Body of pancreas (tissue), 4 donors: ENCODE results near the gene PTPN12. TPM values are rescaled to one million over a fixed set of nuclear protein-coding genes. Genes with fewer than 3 reads are reported as not detected.

Experiments used
- ATAC-seq: fragments of 150-250 bp; one replicate; pipeline ENCODE4 v1.9.1; 2016
- DNase-seq, 4 donors: peaks; one replicate each; pipeline ENCODE4 v3.0.0-alpha.2; 2019
- H3K27ac ChIP-seq, 4 donors: fragments of 200-600 bp; sonication (generic); 1 replicate in 3 of 4; 2 replicates in 1 of 4; pipeline versions ENCODE4 v1.5.1 to v1.6.1; 2016 to 2019; ENCODE audit warnings: mild to moderate bottlenecking in 1 of 4, mixed read lengths in 1 of 4, moderate library complexity in 1 of 4
- H3K27me3 ChIP-seq, 2 donors: fragments of 200-600 bp; sonication (generic); one replicate each; pipeline ENCODE4 v1.6.0; 2016; ENCODE audit warnings: mild to moderate bottlenecking in 1 of 2
- H3K36me3 ChIP-seq, 2 donors: fragments of 200-600 bp; sonication (generic); replicated peaks in 1 of 2; 2 replicates each; pipeline ENCODE4 v1.5.1; 2016; ENCODE audit warnings: low read depth in 2 of 2; ENCODE audit not compliant: insufficient read depth in 1 of 2
- H3K4me1 ChIP-seq: fragments of 200-600 bp; sonication (generic); one replicate; pipeline ENCODE4 v1.6.0; 2016
- H3K4me3 ChIP-seq, 2 donors: fragments of 200-600 bp; sonication (generic); 1 replicate in 1 of 2; 2 replicates in 1 of 2; pipeline ENCODE4 v1.5.1; 2016 to 2019
- H3K9me3 ChIP-seq, 3 donors: fragments of 200-600 bp; sonication (generic); 1 replicate in 2 of 3; 2 replicates in 1 of 3; pipeline ENCODE4 v1.5.1; 2016
- CTCF ChIP-seq, 7 experiments: fragments of 450-650 bp in 4 of 7; fragments of 200-600 bp in 3 of 7; sonication (generic) in 3 of 7; IDR thresholded peaks; one replicate each; pipeline ENCODE4 v1.5.1; 2016 to 2019; ENCODE audit warnings: antibody characterized with exemption in 7 of 7
- POLR2A ChIP-seq, 3 donors: fragments of 450-650 bp; IDR thresholded peaks; one replicate each; pipeline ENCODE4 v1.6.1; 2016; ENCODE audit warnings: antibody characterized with exemption in 3 of 3, mild to moderate bottlenecking in 2 of 3
- WGBS, 2 donors: methylation state at CpG; one replicate each; pipeline ENCODE4 v1.1.5; 2017; 5-methylcytosine and 5-hydroxymethylcytosine counted together
- intact Hi-C: fragments of 100-400 bp; cut with DNase I; formaldehyde crosslinking; loops from one replicate; pipeline ENCODE4 v1.15.1; 2023
- total RNA-seq, 2 donors: library from RNA; depleted of rRNA; stranded (reverse); fragments of >200 nt; gene quantifications; one replicate each; pipeline ENCODE4 v1.1.0, GENCODE V29; 2016

PTPN12 gene
- total RNA-seq, 2 donors from 2014 or later: 39.7 to 57.4 TPM

DNA sequence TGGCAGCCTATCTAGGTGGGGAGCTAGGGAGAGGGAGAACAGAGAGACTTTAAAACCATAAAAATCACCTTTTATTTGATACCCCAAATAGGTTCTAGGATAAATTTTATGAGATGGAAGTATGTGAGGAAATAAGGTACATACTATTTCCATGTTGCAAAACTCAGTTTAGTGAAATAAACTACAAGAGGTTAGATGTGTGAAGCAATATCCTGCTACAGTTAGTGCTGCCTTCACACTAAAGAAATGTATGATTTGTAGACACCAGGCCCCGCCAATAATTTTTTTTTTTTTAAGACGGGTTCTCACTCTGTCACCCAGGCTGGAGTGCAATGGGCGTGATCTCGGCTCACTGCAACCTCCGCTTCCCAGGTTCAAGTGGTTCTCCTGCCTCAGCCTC, 124.7 kb downstream of the PTPN12 start:
- no peak for ATAC-seq
- 92 to 95% methylated on average over 5 of the region's 5 CpGs for WGBS, 2 donors
- no peak overlapping the region for H3K4me3 ChIP-seq
- peaks cover 6% of the 10 kb centered on the region for H3K4me1 ChIP-seq
- TF ChIP-seq CTCF (IDR thresholded peaks at IDR 0.05) (no peak), POLR2A (IDR thresholded peaks at IDR 0.05) (no peak)
- no peaks in the 10 kb centered on the region for H3K9me3 ChIP-seq
- intact Hi-C loops: no loop called here
- no peaks in the 10 kb centered on the region for H3K27me3 ChIP-seq
- no peaks in the 10 kb centered on the region for H3K36me3 ChIP-seq
- no peak for DNase-seq
- H3K27ac ChIP-seq: no peak overlapping the region

DNA sequence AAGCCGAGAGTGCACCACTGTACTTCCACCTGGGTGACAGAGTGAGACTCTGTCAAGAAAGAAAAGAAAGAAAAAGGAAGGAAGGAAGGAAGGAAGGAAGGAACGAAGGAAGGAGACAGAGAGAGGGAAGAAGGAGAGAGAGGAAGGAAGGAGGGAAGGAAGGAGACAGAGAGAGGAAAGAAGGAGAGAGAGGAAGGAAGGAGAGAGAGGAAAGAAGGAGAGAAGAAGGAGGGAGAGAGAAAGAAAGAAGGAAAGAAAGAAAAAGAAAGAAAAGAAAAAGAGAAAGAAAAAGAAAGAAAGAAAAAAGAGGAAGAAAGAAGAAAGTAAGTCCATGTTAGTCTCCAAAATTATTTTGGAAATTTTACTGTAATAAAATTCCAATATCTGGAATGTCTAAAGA, 125.8 kb downstream of the PTPN12 start:
- WGBS, 2 donors: 80 to 97% methylated on average over 2 of the region's 2 CpGs
- intact Hi-C loops: no loop called here

GRCh38 chr7:77664715-77665114, 127.6 kb downstream of the PTPN12 start:
- H3K4me3 ChIP-seq: no peak overlapping the region
- H3K9me3 ChIP-seq: no peaks in the 10 kb centered on the region
- intact Hi-C loops: loop anchor here (5.0 kb wide), 1 partner anchor 88 kb away; no protein-coding TSS in a partner anchor
- DNase-seq (no peak), ATAC-seq (no peak)
- peaks cover 6% of the 10 kb centered on the region for H3K4me1 ChIP-seq
- no peaks in the 10 kb centered on the region for H3K36me3 ChIP-seq
- no peak overlapping the region for H3K27ac ChIP-seq
- no peak for TF ChIP-seq POLR2A (IDR thresholded peaks at IDR 0.05)
- no peak for TF ChIP-seq CTCF (IDR thresholded peaks at IDR 0.05)
- H3K27me3 ChIP-seq: no peaks in the 10 kb centered on the region

More for the DNA sequence above, 125.8 kb downstream of the PTPN12 start:
- no peak for DNase-seq
- Histone ChIP-seq H3K27ac (no peak overlapping the region), H3K36me3 (no peaks in the 10 kb centered on the region), H3K4me3 (no peak overlapping the region), H3K27me3 (no peaks in the 10 kb centered on the region), H3K9me3 (no peaks in the 10 kb centered on the region), H3K4me1 (peaks cover 6% of the 10 kb centered on the region)
- ATAC-seq: no peak
- TF ChIP-seq CTCF (IDR thresholded peaks at IDR 0.05) (no peak), POLR2A (IDR thresholded peaks at IDR 0.05) (no peak)

DNA sequence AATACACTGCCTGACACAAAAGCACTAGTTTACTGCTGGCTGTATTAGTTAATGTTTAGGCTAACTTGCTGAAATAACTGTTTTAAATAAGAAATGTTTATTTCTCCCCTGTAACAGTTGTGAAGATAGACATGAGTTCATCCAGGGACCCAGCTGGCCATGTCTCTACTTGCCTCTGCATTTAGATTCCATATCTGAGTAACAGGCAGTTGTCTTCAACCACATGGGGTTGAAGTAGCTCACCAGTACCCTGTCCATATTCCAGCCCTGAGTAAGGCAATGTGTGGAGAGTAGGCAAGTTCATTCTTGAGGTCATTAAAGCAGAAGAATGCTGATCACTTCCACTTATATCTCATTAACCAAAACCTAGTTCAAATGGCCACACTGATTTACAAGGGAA, 128.1 kb downstream of the PTPN12 start:
- Histone ChIP-seq H3K4me1 (peaks cover 6% of the 10 kb centered on the region), H3K4me3 (no peak overlapping the region), H3K27ac (no peak overlapping the region), H3K9me3 (no peaks in the 10 kb centered on the region), H3K27me3 (no peaks in the 10 kb centered on the region), H3K36me3 (no peaks in the 10 kb centered on the region)
- ATAC-seq (no peak), DNase-seq (no peak)
- TF ChIP-seq POLR2A (IDR thresholded peaks at IDR 0.05): no peak
- no peak for TF ChIP-seq CTCF (IDR thresholded peaks at IDR 0.05)
- intact Hi-C loops: loop anchor here (5.0 kb wide), 1 partner anchor 87 kb away; no protein-coding TSS in a partner anchor

- Histone ChIP-seq H3K36me3 (no peaks in the 10 kb centered on the region), H3K4me1 (peaks cover 6% of the 10 kb centered on the region), H3K9me3 (no peaks in the 10 kb centered on the region), H3K27me3 (no peaks in the 10 kb centered on the region), H3K27ac (no peak overlapping the region), H3K4me3 (no peak overlapping the region)
- 87 to 91% methylated on average over 6 of the region's 6 CpGs for WGBS, 2 donors
- TF ChIP-seq POLR2A (IDR thresholded peaks at IDR 0.05) (no peak), CTCF (IDR thresholded peaks at IDR 0.05) (no peak)
- no peak for DNase-seq
- intact Hi-C loops: loop anchor here (5.0 kb wide), 1 partner anchor 85 kb away; no protein-coding TSS in a partner anchor
- ATAC-seq: no peak
These were observed 130.5 kb downstream of the PTPN12 start for GRCh38 chr7:77667459-77668086.
